SU-DHL-6 (cell line): ENCODE results near the gene PTAR1.

ENCODE experiments used
- EZH2phosphoT487 ChIP-seq: fragments of 200-600 bp; sonication (generic), shearing (Covaris generic); conservative IDR thresholded peaks from 2 replicates; pipeline ENCODE4 v1.6.1; 2018; ENCODE audit warnings: mild to moderate bottlenecking, antibody characterized with exemption, low read length, moderate library complexity, mixed read lengths
- TF ChIP-seq, protein P1 (sequence below): fragments of 200-600 bp; sonication (generic); IDR thresholded peaks from one replicate; pipeline ENCODE4 v1.5.1; 2017; ENCODE audit warnings: antibody characterized with exemption, mild to moderate bottlenecking, low read length, moderate library complexity; ENCODE audit not compliant: insufficient read depth, poor library complexity, severe bottlenecking

DNA sequence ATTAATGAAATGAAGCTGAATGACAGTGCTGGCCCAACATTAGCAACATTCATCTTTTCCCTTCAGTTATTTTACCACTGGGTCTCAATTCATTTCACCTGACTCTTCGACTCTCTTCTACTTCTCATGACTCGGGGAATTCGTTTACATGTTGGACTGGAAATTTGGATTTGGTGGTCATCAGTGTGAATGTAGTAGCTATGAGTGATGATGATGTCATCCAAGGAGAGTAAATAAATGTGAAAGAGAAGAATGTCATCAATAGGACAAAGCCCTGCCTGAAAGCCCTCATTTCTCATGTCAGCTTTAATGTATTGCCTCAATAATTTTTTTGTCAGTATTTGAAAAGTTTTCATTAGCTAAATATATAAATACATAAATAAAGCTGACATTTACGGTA, 38.9 kb upstream of the PTAR1 start:
- TF ChIP-seq, protein P1, sequence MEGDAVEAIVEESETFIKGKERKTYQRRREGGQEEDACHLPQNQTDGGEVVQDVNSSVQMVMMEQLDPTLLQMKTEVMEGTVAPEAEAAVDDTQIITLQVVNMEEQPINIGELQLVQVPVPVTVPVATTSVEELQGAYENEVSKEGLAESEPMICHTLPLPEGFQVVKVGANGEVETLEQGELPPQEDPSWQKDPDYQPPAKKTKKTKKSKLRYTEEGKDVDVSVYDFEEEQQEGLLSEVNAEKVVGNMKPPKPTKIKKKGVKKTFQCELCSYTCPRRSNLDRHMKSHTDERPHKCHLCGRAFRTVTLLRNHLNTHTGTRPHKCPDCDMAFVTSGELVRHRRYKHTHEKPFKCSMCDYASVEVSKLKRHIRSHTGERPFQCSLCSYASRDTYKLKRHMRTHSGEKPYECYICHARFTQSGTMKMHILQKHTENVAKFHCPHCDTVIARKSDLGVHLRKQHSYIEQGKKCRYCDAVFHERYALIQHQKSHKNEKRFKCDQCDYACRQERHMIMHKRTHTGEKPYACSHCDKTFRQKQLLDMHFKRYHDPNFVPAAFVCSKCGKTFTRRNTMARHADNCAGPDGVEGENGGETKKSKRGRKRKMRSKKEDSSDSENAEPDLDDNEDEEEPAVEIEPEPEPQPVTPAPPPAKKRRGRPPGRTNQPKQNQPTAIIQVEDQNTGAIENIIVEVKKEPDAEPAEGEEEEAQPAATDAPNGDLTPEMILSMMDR: no peak
- no peak for TF ChIP-seq EZH2phosphoT487
